Measurements from ENCODE around the gene MAP7D1.
"Not testable (repeated sequence)": the region's sequence is repeated elsewhere in the genome, so short reads cannot be mapped to it uniquely, and the experiment has no call there.

MAP7D1 gene

GRCh38 chr1:36203554-36204346 lies 47.8 kb downstream of the MAP7D1 start:
- peak; percentile 70 for DNase-seq (ENCODE audit: low read depth)

GRCh38 chr1:36204347-36204909 lies 48.5 kb downstream of the MAP7D1 start:
- DNase-seq (ENCODE audit: low read depth) = peak; percentile 51

- DNase-seq (ENCODE audit: low read depth) = no peak
These were observed 50.4 kb downstream of the MAP7D1 start for GRCh38 chr1:36206323-36206858.

GRCh38 chr1:36207339-36207738 lies 51.4 kb downstream of the MAP7D1 start:
- peak; percentile 45 for DNase-seq (ENCODE audit: low read depth)

GRCh38 chr1:36208978-36209703 lies 53.2 kb downstream of the MAP7D1 start:
- DNase-seq (ENCODE audit: low read depth) = no peak

GRCh38 chr1:36211307-36211706 lies 55.3 kb downstream of the MAP7D1 start:
- no peak for DNase-seq (ENCODE audit: low read depth)

GRCh38 chr1:36211841-36212240 lies 55.9 kb downstream of the MAP7D1 start:
- DNase-seq (ENCODE audit: low read depth) = no peak

GRCh38 chr1:36212782-36213181 lies 56.8 kb downstream of the MAP7D1 start:
- DNase-seq (ENCODE audit: low read depth) = peak; percentile 51

GRCh38 chr1:36217670-36218069 lies 61.7 kb downstream of the MAP7D1 start:
- DNase-seq (ENCODE audit: low read depth) = peak; percentile 57

GRCh38 chr1:36221901-36222300 lies 65.9 kb downstream of the MAP7D1 start:
- not testable (repeated sequence) for DNase-seq (ENCODE audit: low read depth)

GRCh38 chr1:36222481-36223380 lies 66.8 kb downstream of the MAP7D1 start:
- DNase-seq (ENCODE audit: low read depth) = no peak

- DNase-seq (ENCODE audit: low read depth) = peak; percentile 68
These were observed 67.5 kb downstream of the MAP7D1 start for GRCh38 chr1:36223381-36223995.

GRCh38 chr1:36223996-36224536 lies 68.1 kb downstream of the MAP7D1 start, which contains the start of gene THRAP3:
THRAP3 (plus strand) TSS chr1:36224443; CDS start chr1:36282564, 58,121 bp downstream.
- DNase-seq (ENCODE audit: low read depth) = peak; percentile 100

- peak; percentile 94 for DNase-seq (ENCODE audit: low read depth)
These were observed 68.8 kb downstream of the MAP7D1 start for GRCh38 chr1:36224537-36225282.

GRCh38 chr1:36225283-36225899 lies 69.4 kb downstream of the MAP7D1 start:
- DNase-seq (ENCODE audit: low read depth) = no peak

GRCh38 chr1:36230279-36230678 lies 74.3 kb downstream of the MAP7D1 start:
- not testable (repeated sequence) for DNase-seq (ENCODE audit: low read depth)
